ENCODE measurements around the gene PTP4A1.

PTP4A1 gene

DNA sequence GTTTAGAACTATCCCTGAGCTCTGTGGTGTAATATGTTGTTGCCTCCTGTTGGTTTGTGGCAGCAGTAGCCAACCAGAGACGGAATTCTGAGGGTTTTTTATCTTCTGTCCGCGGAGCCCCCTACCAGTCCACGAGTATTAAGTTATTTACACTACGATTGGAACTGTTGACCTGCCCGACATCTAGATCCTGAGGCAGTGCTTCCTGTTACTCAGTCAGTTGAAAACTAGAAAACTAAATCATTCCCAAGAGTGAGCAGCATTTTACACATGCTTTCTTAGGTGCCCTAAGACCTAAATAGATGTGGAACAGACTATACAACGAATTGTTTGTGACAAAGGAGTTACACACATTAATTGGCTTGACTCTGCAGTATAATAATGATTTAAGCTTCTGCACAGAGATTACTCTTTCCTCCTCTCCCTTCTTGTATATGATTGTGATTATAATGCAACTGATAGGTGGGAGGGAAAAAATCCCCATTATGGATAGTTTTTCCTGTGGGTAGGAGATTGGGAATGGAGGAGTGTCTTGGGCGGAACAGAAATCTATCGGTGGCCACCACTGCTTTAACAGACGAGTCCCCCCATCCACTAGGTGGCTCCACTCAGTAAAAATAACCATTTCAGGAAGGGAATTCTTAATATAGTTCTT is 1.7 kb downstream of the PTP4A1 start:
- TF ChIP-seq, protein P1, sequence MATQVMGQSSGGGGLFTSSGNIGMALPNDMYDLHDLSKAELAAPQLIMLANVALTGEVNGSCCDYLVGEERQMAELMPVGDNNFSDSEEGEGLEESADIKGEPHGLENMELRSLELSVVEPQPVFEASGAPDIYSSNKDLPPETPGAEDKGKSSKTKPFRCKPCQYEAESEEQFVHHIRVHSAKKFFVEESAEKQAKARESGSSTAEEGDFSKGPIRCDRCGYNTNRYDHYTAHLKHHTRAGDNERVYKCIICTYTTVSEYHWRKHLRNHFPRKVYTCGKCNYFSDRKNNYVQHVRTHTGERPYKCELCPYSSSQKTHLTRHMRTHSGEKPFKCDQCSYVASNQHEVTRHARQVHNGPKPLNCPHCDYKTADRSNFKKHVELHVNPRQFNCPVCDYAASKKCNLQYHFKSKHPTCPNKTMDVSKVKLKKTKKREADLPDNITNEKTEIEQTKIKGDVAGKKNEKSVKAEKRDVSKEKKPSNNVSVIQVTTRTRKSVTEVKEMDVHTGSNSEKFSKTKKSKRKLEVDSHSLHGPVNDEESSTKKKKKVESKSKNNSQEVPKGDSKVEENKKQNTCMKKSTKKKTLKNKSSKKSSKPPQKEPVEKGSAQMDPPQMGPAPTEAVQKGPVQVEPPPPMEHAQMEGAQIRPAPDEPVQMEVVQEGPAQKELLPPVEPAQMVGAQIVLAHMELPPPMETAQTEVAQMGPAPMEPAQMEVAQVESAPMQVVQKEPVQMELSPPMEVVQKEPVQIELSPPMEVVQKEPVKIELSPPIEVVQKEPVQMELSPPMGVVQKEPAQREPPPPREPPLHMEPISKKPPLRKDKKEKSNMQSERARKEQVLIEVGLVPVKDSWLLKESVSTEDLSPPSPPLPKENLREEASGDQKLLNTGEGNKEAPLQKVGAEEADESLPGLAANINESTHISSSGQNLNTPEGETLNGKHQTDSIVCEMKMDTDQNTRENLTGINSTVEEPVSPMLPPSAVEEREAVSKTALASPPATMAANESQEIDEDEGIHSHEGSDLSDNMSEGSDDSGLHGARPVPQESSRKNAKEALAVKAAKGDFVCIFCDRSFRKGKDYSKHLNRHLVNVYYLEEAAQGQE (IDR thresholded peaks at IDR 0.05; ENCODE audit: insufficient read depth in 1 of 2, low read depth in 2 of 2, low read length in 2 of 2) = 0 out of 4 replicates have a peak, but pooled peaks of 1 of the 2 experiments have one; percentile 11
- TF ChIP-seq SIN3A (IDR thresholded peaks at IDR 0.05; ENCODE audit: borderline replicate concordance, insufficient read depth, low read length) = peak; percentile 57; the same call in 1 of the 2 replicates
- TF ChIP-seq FOXP2 (optimal IDR thresholded peaks at IDR 0.05; ENCODE audit: borderline replicate concordance, extremely low read depth, extremely low read length, insufficient read depth) = no peak
- TF ChIP-seq TAF1 (IDR thresholded peaks at IDR 0.05; ENCODE audit: borderline replicate concordance, insufficient read depth, low read length) = 0 out of 2 replicates have a peak, but pooled peaks have one; percentile 46

DNA sequence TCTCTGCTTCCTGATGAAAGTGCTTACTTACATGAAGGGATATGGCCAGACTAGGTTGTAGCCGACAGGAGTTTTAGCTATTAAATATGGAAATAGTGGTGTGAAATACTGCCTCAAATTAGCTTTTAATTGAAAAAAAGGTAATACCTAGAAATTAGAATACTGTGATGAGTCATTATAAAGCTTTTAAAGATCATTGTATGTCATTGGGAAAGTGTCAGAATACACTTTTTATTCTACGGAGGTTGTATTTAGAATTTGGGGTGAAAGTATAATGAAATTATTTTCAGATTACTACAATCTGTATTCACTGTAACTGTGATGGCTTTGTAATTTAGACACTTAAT is 2.2 kb downstream of the PTP4A1 start:
- no peak for TF ChIP-seq SIN3A (IDR thresholded peaks at IDR 0.05; ENCODE audit: borderline replicate concordance, insufficient read depth, low read length)
- no peak; the same call in 1 of the 2 replicates for TF ChIP-seq POLR2AphosphoS5 (IDR thresholded peaks at IDR 0.05; ENCODE audit: low read depth, low read length)
- TF ChIP-seq TAF1 (IDR thresholded peaks at IDR 0.05; ENCODE audit: borderline replicate concordance, insufficient read depth, low read length) = no peak; the same call in 1 of the 2 replicates
- no peak for TF ChIP-seq FOXP2 (optimal IDR thresholded peaks at IDR 0.05; ENCODE audit: borderline replicate concordance, extremely low read depth, extremely low read length, insufficient read depth)
- TF ChIP-seq, protein P1 (IDR thresholded peaks at IDR 0.05; ENCODE audit: insufficient read depth in 1 of 2, low read depth in 2 of 2, low read length in 2 of 2) = no peak

DNA sequence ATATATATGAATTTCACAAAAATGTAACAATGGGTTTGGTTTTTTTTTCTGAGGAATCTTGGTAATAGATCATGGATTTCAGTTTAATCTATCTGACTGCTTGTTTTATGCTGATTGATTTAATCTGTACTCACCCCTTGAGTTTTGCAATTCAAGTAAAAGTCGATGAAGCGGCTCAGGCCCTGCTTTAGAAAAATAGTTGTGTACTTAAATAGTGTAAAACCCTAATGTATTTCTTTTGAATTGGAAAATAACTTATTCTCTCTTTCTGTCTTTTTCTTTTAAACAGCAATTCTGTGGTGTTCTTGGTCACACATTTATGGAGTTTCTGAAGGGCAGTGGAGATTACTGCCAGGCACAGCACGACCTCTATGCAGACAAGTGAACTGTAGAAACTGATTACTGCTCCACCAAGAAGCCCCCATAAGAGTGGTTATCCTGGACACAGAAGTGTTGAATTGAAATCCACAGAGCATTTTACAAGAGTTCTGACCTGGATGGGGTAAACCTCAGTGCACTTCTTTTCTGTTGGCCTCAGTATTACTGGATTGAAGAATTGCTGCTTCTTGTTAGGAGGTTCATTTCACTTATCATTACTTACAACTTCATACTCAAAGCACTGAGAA is 4.0 kb downstream of the PTP4A1 start:
- TF ChIP-seq POLR2AphosphoS5 (IDR thresholded peaks at IDR 0.05; ENCODE audit: low read depth, low read length) (no peak), FOXP2 (optimal IDR thresholded peaks at IDR 0.05; ENCODE audit: borderline replicate concordance, extremely low read depth, extremely low read length, insufficient read depth) (no peak), TAF1 (IDR thresholded peaks at IDR 0.05; ENCODE audit: borderline replicate concordance, insufficient read depth, low read length) (no peak), SIN3A (IDR thresholded peaks at IDR 0.05; ENCODE audit: borderline replicate concordance, insufficient read depth, low read length) (no peak)
- TF ChIP-seq, protein P1 (IDR thresholded peaks at IDR 0.05; ENCODE audit: insufficient read depth in 1 of 2, low read depth in 2 of 2, low read length in 2 of 2) = no peak

DNA sequence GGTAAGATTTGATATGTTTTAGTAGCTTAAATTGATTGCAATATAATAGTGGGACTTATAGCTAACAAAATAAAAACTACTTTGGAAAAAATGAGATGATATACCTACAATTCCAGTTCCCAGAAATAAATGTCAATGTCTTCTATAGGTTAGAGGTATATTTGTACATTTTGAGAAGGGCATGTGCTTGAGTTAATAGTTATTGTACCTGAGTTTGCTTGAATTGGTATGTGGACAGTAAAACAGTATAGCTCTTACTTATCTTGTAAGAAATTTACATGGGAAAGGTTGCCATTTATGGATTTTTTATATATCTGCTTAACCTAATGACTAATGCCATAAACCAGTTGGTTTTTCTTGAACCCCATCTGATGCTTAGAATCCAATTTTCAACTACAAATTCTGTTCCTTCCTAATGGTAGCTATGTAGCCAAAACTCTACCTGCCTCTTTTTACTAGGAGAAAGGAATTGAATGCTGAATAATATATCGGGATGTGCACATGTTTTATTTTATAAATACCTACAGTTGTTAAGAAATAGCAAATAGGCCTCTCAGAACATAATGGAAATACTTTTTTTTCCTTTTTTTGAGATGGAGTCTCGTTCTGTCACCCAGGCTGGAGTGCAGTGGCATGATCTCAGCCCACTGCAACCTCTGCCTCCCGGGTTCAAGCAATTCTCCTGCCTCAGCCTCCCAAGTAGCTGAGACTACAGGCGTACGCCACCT is 4.9 kb downstream of the PTP4A1 start:
- TF ChIP-seq, protein P1 (IDR thresholded peaks at IDR 0.05; ENCODE audit: insufficient read depth in 1 of 2, low read depth in 2 of 2, low read length in 2 of 2) = no peak
- TF ChIP-seq SIN3A (IDR thresholded peaks at IDR 0.05; ENCODE audit: borderline replicate concordance, insufficient read depth, low read length) (no peak), FOXP2 (optimal IDR thresholded peaks at IDR 0.05; ENCODE audit: borderline replicate concordance, extremely low read depth, extremely low read length, insufficient read depth) (no peak), POLR2AphosphoS5 (IDR thresholded peaks at IDR 0.05; ENCODE audit: low read depth, low read length) (no peak), TAF1 (IDR thresholded peaks at IDR 0.05; ENCODE audit: borderline replicate concordance, insufficient read depth, low read length) (no peak)
